Measurements from ENCODE around the gene LAD1.

- TF ChIP-seq CTCF (CRISPR knock-in tag; IDR thresholded peaks at IDR 0.05) (no peak), NFRKB (IDR thresholded peaks at IDR 0.05) (no peak), ZBTB7A (CRISPR knock-in tag; IDR thresholded peaks at IDR 0.05) (no peak), RFX5 (IDR thresholded peaks at IDR 0.05; ENCODE audit: low read depth, low read length) (no peak)
- TF ChIP-seq, protein P1, sequence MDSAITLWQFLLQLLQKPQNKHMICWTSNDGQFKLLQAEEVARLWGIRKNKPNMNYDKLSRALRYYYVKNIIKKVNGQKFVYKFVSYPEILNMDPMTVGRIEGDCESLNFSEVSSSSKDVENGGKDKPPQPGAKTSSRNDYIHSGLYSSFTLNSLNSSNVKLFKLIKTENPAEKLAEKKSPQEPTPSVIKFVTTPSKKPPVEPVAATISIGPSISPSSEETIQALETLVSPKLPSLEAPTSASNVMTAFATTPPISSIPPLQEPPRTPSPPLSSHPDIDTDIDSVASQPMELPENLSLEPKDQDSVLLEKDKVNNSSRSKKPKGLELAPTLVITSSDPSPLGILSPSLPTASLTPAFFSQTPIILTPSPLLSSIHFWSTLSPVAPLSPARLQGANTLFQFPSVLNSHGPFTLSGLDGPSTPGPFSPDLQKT (CRISPR knock-in tag; IDR thresholded peaks at IDR 0.05; ENCODE audit: borderline replicate concordance): no peak
- TF ChIP-seq, protein P2, sequence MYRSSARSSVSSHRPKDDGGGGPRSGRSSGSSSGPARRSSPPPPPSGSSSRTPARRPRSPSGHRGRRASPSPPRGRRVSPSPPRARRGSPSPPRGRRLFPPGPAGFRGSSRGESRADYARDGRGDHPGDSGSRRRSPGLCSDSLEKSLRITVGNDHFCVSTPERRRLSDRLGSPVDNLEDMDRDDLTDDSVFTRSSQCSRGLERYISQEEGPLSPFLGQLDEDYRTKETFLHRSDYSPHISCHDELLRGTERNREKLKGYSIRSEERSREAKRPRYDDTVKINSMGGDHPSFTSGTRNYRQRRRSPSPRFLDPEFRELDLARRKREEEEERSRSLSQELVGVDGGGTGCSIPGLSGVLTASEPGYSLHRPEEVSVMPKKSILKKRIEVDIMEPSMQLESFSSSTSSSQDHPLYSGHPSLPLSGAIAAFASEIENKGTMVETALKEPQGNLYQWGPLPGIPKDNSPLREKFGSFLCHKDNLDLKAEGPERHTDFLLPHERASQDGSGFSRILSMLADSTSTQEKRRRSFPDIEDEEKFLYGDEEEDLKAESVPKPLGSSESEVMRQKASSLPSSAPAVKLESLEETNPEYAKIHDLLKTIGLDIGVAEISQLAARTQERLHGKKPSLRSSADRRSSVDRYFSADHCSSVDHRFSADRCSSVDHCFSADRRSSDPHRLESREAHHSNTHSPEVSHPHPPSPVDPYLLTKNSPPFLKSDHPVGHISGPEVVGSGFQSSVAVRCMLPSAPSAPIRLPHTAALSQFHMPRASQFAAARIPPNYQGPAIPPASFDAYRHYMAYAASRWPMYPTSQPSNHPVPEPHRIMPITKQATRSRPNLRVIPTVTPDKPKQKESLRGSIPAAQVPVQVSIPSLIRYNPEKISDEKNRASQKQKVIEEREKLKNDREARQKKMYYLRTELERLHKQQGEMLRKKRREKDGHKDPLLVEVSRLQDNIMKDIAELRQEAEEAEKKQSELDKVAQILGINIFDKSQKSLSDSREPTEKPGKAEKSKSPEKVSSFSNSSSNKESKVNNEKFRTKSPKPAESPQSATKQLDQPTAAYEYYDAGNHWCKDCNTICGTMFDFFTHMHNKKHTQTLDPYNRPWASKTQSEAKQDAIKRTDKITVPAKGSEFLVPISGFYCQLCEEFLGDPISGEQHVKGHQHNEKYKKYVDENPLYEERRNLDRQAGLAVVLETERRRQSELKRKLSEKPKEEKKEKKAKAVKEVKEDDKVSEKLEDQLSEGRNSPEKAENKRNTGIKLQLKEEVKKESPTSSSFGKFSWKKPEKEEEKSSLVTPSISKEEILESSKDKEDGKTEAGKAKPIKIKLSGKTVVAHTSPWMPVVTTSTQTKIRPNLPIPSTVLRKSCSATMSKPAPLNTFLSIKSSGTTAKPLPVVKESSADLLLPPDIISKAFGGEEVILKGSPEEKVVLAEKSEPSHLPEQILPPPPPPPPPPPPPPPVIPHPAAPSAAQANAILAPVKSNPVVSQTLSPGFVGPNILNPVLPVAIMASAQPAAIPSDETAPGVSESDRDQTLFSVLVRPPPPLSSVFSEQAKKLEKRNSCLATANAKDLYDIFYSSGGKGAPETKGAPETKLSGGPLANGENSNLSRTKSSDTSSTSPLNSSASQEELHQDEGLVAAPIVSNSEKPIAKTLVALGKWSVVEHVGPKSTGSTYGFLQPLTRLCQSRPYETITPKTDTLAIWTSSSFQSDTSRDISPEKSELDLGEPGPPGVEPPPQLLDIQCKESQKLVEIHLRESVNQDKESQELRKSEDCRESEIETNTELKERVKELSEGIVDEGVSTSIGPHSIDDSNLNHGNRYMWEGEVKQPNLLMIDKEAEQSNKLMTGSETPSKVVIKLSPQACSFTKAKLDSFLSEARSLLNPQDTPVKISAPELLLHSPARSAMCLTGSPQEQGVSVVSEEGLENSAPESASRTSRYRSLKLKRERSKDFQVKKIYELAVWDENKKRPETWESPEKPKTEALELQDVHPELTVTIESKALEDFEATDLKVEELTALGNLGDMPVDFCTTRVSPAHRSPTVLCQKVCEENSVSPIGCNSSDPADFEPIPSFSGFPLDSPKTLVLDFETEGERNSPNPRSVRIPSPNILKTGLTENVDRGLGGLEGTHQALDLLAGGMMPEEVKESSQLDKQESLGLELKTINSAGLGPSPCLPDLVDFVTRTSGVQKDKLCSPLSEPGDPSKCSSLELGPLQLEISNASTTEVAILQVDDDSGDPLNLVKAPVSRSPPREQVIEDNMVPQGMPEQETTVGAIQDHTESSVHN (CRISPR knock-in tag; IDR thresholded peaks at IDR 0.05): no peak
Measured at GRCh38 chr1:201357636-201358348, 41.3 kb downstream of the LAD1 start.

All from HepG2 (cell line).